Suprapubic skin (tissue), 4 donors: Measurements from ENCODE around the gene PLA2G4C. TPM values are rescaled to one million over a fixed set of nuclear protein-coding genes. Genes with fewer than 3 reads are reported as not detected.

Source experiments
- DNase-seq, 2 donors: peaks; one replicate each; pipeline ENCODE4 v3.0.0-alpha.2; 2019; ENCODE audit warnings: low spot score in 2 of 2
- H3K27ac ChIP-seq: fragments of 200-600 bp; sonication (generic); one replicate; pipeline ENCODE4 v1.5.1; 2019
- H3K27me3 ChIP-seq: fragments of 200-600 bp; sonication (generic); one replicate; pipeline ENCODE4 v1.5.1; 2019
- H3K36me3 ChIP-seq: fragments of 200-600 bp; sonication (generic); one replicate; pipeline ENCODE4 v1.5.1; 2019
- H3K4me1 ChIP-seq: fragments of 200-600 bp; sonication (generic); one replicate; pipeline ENCODE4 v1.5.1; 2019
- H3K4me3 ChIP-seq: fragments of 200-600 bp; sonication (generic); one replicate; pipeline ENCODE4 v1.5.1; 2019; ENCODE audit warnings: mild to moderate bottlenecking
- H3K9me3 ChIP-seq: fragments of 200-600 bp; sonication (generic); one replicate; pipeline ENCODE4 v1.5.1; 2019
- EP300 ChIP-seq: sonication (generic); formaldehyde crosslinking; IDR thresholded peaks from one replicate; pipeline ENCODE4 v1.6.1; 2017; ENCODE audit warnings: antibody characterized with exemption
- POLR2A ChIP-seq, 2 donors: fragments of 450-650 bp; IDR thresholded peaks; one replicate each; pipeline ENCODE4 v1.6.1; 2017; ENCODE audit warnings: antibody characterized with exemption in 2 of 2, mild to moderate bottlenecking in 2 of 2, moderate library complexity in 2 of 2
- POLR2AphosphoS5 ChIP-seq, 3 donors: sonication (generic); formaldehyde crosslinking; IDR thresholded peaks; one replicate each; pipeline ENCODE4 v1.6.1; 2017; ENCODE audit warnings: antibody characterized with exemption in 3 of 3
- WGBS: methylation state at CpG from one replicate; pipeline ENCODE4 v1.1.5; 2018; 5-methylcytosine and 5-hydroxymethylcytosine counted together
- total RNA-seq, 4 donors: library from RNA; depleted of rRNA; stranded (reverse); fragments of >200 nt; gene quantifications; one replicate each; pipeline ENCODE4 v1.1.0, GENCODE V29; 2016
- TF ChIP-seq, protein P1 (sequence below), 2 donors: fragments of 200-600 bp in 1 of 2; fragments of 450-650 bp in 1 of 2; sonication (generic) in 1 of 2; IDR thresholded peaks; one replicate each; pipeline ENCODE4 v1.5.1; 2016 to 2019; ENCODE audit warnings: antibody characterized with exemption in 2 of 2, mild to moderate bottlenecking in 1 of 2, moderate library complexity in 1 of 2

Gene PLA2G4C
- total RNA-seq, 4 donors from 2014 or later, result 1.4 to 9.1 (median 5.7) TPM

DNA sequence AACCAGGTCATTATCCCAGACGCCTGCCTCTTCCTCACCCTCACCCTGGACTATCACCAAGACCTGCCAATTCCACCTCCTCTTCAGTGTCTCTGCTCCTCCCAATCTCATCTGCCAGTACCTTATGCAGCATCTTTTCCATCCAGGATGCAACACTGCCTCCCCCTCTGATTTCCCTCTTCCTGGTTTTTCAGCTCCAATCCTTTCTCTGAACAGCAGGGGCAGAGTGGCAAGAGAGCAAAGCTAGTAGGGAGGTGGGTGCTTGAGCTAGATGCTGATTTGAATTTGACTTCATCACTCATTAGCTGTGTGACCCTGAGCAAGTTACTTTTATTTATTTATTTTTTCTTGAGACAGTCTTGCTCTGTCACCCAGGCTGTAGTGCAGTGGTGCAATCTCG, 41.2 kb downstream of the PLA2G4C start:
- Histone ChIP-seq H3K27me3 (no peaks in the 10 kb centered on the region), H3K9me3 (no peaks in the 10 kb centered on the region), H3K4me3 (no peak overlapping the region), H3K27ac (no peak overlapping the region), H3K4me1 (no peaks in the 10 kb centered on the region), H3K36me3 (no peaks in the 10 kb centered on the region)
- DNase-seq, result no peak
- 64% methylated on average over 2 of the region's 2 CpGs for WGBS
- TF ChIP-seq, protein P1, sequence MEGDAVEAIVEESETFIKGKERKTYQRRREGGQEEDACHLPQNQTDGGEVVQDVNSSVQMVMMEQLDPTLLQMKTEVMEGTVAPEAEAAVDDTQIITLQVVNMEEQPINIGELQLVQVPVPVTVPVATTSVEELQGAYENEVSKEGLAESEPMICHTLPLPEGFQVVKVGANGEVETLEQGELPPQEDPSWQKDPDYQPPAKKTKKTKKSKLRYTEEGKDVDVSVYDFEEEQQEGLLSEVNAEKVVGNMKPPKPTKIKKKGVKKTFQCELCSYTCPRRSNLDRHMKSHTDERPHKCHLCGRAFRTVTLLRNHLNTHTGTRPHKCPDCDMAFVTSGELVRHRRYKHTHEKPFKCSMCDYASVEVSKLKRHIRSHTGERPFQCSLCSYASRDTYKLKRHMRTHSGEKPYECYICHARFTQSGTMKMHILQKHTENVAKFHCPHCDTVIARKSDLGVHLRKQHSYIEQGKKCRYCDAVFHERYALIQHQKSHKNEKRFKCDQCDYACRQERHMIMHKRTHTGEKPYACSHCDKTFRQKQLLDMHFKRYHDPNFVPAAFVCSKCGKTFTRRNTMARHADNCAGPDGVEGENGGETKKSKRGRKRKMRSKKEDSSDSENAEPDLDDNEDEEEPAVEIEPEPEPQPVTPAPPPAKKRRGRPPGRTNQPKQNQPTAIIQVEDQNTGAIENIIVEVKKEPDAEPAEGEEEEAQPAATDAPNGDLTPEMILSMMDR (IDR thresholded peaks at IDR 0.05), result no peak
- no peak for TF ChIP-seq EP300
- TF ChIP-seq POLR2A (IDR thresholded peaks at IDR 0.05), result no peak
- no peak for TF ChIP-seq POLR2AphosphoS5 (IDR thresholded peaks at IDR 0.05)

DNA sequence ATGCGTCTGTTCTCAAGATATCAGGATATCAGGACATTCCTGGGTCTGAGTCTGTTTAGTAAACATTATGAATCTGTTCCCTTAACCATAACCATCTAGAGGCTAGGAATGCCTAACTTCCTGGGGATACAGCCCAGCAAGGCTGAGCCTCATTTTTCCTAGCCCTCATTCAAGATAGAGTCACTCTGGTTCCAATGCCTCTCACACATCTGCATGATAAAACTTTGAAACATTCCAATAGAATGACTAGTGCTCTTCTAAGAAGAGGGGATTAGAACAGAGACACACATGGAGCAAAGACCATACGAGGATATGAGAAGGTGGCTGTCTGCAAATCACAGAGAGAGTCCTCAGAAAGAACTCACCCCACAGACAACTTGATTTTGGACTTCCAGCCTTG, 46.1 kb downstream of the PLA2G4C start:
- WGBS, result 81% methylated on average over 2 of the region's 2 CpGs
- H3K4me3 ChIP-seq, result no peak overlapping the region
- no peaks in the 10 kb centered on the region for H3K4me1 ChIP-seq
- no peak for TF ChIP-seq POLR2A (IDR thresholded peaks at IDR 0.05)
- TF ChIP-seq EP300, result no peak
- no peak for TF ChIP-seq POLR2AphosphoS5 (IDR thresholded peaks at IDR 0.05)
- TF ChIP-seq, protein P1 (IDR thresholded peaks at IDR 0.05), result no peak
- no peak for DNase-seq
- H3K27ac ChIP-seq, result no peak overlapping the region
- H3K27me3 ChIP-seq, result no peaks in the 10 kb centered on the region
- no peaks in the 10 kb centered on the region for H3K36me3 ChIP-seq
- no peaks in the 10 kb centered on the region for H3K9me3 ChIP-seq

DNA sequence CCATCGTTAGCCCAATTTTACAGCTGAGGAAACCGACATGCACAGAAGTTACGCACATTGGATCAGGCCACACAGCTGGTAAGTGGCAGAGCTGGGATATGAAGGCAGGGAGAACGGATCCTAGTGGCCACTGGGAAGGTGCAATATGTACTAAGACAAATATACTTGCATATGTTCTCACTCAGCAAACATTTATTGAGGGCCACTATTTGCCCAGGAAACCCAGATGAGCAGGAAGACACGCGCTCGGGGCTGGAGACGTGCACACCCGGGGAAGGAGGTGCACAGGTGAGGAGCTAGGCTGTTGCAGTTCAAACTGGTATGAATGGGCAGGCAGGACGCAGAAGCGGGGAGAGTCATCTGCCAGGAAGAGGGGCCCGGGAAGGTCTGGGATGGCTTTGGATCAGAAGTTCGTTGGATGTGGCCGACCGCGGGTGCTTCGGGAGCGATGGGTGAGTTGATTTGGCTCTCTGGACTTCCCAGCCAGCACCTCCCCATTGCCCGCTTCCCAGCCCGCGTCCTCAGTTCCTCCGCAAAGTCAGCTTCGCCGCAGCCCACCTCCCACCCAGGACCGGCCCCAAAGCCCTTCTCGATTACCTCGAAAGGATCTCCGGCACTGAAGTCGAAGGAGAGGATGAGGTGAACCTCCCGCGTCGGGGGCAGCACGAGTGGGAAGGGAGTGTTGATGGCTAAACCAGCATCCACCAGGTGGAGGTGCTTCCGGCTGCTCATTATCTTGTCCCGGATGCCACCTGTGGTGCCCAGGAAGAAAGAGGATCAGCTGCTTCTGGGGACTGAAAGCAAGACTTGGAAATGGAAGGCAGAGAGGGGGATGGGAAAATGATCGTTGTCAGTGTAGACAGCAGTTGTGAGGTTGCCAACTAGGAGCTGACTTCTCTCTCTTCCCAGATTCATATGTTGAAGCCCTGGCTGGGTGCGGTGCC, 48.9 kb downstream of the PLA2G4C start:
- Histone ChIP-seq H3K27me3 (no peaks in the 10 kb centered on the region), H3K36me3 (no peaks in the 10 kb centered on the region), H3K27ac (no peak overlapping the region), H3K9me3 (no peaks in the 10 kb centered on the region), H3K4me3 (no peak overlapping the region), H3K4me1 (no peaks in the 10 kb centered on the region)
- TF ChIP-seq, protein P1 (IDR thresholded peaks at IDR 0.05), result no peak
- TF ChIP-seq POLR2AphosphoS5 (IDR thresholded peaks at IDR 0.05) (no peak), POLR2A (IDR thresholded peaks at IDR 0.05) (no peak), EP300 (no peak)
- 63% methylated on average over 33 of the region's 37 CpGs for WGBS
- DNase-seq, result no peak

- Histone ChIP-seq H3K9me3 (no peaks in the 10 kb centered on the region), H3K4me1 (no peaks in the 10 kb centered on the region), H3K27ac (no peak overlapping the region), H3K36me3 (no peaks in the 10 kb centered on the region), H3K27me3 (no peaks in the 10 kb centered on the region), H3K4me3 (no peak overlapping the region)
- no peak for DNase-seq
- TF ChIP-seq, protein P1 (IDR thresholded peaks at IDR 0.05), result no peak
- TF ChIP-seq EP300 (no peak), POLR2AphosphoS5 (IDR thresholded peaks at IDR 0.05) (no peak), POLR2A (IDR thresholded peaks at IDR 0.05) (no peak)
- WGBS, result 94% methylated on average over 5 of the region's 5 CpGs
Measured at GRCh38 chr19:48060381-48060780, 50.2 kb downstream of the PLA2G4C start.

GRCh38 chr19:48059331-48059730, 51.3 kb downstream of the PLA2G4C start:
- no peak for TF ChIP-seq POLR2A (IDR thresholded peaks at IDR 0.05)
- no peak for TF ChIP-seq EP300
- no peak for TF ChIP-seq POLR2AphosphoS5 (IDR thresholded peaks at IDR 0.05)
- TF ChIP-seq, protein P1 (IDR thresholded peaks at IDR 0.05), result no peak
- H3K4me3 ChIP-seq, result no peak overlapping the region
- H3K4me1 ChIP-seq, result no peaks in the 10 kb centered on the region
- no peaks in the 10 kb centered on the region for H3K27me3 ChIP-seq
- H3K36me3 ChIP-seq, result no peaks in the 10 kb centered on the region
- H3K9me3 ChIP-seq, result no peaks in the 10 kb centered on the region
- no peak for DNase-seq
- no peak overlapping the region for H3K27ac ChIP-seq
- WGBS, result 92% methylated on average over 6 of the region's 6 CpGs
